Stimulated activated CD8-positive, alpha-beta memory T cell treated with anti-CD3 and anti-CD28 coated beads, Interleukin-4, amount 100 ng/mL, for 48 hours (primary cell): ENCODE data around the gene ATP8A2.
"Not testable (repeated sequence)": the region's sequence is repeated elsewhere in the genome, so short reads cannot be mapped to it uniquely, and the experiment has no call there.

Experiments
- DNase-seq: peaks from one replicate; pipeline ENCODE4 v3.0.0-alpha.2; 2020

Gene ATP8A2

DNA sequence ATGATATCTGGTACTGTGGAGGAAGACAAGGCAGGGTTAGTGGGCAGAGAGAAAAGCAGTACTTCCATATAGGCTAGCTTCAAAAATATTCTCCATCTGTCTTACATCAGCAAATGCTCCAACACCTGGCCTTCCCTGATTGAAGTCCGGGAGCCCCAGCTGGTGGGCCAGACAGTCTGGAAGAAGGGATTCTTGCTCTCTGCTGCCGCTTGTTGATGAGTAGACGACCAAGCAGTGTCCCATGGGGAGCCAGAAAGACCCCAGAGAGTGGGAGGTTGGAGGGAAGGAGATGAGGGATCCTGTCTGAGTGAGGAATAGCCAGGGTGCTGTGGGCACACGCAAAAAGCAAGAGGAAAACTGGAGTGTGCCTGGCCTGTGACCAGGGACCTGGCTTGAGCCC, 95.1 kb downstream of the ATP8A2 start:
- no peak for DNase-seq

DNA sequence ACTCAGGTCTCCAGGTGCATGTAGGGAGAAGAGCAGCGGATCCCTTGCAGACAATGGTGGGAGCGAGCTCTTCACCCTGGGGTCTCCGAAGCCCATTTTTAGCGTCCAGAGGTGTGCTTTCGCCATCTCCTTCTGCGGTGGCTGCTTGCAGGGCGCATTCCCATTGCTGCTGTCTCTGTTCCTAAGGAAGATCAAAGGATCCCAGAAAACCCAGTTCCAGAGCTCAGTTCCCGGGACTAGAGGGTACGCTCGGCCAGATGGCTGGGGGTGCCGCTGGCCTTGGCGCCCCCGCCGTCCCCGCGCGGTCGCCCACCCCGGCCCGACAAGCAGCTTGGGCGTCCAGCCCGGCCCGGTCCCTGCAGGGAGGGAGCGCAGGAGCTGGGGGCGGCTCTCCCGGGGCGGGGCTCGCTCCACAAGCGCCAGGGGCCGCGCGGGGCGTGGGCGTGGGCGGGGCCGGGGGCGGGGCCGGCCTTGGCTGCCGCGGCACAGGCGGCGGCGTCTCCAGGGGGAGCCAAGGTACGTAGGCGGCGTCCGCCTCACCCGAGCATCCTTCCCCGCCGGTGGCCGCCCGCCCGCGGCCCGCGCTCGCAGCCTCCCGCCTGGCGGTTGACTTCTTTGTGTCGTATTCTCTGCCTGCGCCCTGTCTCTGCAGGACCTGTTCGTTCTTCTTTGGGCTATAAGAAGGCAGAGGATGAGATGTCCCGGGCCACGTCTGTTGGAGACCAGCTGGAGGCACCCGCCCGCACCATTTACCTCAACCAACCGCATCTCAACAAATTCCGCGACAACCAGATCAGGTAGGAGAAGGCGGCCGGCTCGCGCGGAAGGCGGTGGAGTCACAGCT, 96.8 kb downstream of the ATP8A2 start:
- peak; percentile 33 for DNase-seq

DNA sequence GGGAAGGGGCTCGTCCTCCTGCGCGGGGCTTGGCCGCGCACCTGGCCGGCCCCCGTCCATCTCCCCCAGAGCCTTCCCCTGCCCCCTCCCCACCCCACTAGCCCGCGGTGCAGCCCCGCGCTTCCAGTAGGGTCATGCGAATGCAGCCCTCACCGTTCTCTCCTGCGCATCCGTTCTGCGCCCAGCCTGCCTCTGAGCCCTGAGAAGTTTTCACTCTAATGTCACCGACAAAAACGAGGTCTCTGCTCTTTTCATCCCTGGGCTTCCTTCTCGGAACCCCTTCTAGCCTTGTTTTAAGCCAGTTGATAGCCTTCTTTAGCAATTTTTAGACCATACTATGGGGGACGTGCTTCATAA, 97.4 kb downstream of the ATP8A2 start:
- DNase-seq, result no peak

DNA sequence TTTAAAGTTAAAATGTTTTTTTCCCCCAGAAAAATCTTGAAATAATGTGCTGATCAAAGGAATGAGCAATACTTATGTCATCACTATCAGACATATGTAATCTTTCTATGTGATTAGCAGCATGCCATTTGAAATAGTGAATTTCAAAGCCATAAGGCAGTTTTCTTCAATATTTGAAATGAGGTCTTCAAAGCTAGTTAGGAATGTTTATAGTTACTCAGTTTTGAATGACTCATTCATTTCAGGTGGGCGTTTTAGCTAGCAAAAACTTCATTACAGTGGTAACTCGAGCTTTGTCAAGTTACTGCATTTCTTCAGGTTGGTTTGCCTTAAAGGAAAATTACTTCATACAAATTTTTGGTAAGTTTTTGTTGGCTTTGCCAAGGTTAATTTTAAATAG, 102.1 kb downstream of the ATP8A2 start:
- DNase-seq, result no peak

DNA sequence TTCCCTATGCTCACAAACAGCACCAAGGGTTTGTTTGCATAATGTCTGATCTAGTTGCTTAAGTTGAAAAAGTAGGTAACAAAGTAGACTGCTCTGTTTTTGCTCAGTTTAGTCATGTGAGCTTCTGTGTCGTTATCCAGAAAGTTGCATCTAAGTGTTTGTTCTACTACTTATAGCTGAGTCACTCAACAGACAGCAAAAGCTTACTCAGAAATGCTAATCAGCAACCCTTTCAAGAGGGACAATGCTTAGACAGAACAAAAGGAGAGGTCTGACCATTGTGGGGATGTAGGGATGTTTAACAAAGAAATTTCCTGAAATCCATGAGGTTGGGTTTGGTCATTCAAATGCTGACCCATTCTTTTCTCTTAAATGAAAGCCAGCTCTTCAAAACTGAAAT, 106.4 kb downstream of the ATP8A2 start:
- no peak for DNase-seq

DNA sequence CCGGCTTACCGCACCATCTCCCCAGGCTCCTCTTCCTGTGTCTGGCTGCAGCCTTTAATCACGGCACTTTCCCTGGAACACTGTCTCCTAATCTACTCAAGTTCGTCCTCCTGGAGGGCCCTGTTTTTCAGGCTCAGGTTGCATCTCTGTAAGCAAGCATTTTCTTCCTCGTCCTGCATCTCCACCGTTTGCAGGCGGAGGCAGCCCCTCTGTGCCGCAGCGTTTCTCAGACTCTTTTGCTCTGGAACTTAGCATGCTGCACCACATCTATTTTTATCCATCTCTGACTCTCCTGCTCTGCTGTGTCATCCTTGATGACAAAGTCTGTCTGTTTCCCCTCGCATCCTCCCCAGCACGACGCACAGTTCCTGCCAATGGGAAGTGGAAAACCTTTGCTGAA, 117.5 kb downstream of the ATP8A2 start:
- DNase-seq, result no peak

DNA sequence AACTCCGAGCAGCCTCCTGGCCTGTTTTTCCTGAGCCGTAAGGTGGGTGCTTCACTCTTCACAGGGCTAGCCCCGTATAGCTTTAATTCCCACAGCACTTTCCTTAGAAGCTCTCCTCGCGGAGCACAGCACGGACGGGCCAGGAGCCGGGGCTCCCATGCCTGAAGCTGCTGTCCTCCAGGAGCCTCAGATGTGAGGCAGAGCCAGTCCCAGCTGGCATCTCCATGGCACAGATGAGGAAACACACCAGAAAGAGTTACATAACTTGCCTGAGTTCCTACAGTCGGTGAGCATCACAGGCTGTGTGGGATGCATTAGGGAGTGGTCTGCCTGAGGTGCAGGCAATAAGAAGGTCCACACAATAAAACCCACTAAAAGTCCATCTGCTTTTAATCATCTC, 118.5 kb downstream of the ATP8A2 start:
- DNase-seq, result no peak

DNA sequence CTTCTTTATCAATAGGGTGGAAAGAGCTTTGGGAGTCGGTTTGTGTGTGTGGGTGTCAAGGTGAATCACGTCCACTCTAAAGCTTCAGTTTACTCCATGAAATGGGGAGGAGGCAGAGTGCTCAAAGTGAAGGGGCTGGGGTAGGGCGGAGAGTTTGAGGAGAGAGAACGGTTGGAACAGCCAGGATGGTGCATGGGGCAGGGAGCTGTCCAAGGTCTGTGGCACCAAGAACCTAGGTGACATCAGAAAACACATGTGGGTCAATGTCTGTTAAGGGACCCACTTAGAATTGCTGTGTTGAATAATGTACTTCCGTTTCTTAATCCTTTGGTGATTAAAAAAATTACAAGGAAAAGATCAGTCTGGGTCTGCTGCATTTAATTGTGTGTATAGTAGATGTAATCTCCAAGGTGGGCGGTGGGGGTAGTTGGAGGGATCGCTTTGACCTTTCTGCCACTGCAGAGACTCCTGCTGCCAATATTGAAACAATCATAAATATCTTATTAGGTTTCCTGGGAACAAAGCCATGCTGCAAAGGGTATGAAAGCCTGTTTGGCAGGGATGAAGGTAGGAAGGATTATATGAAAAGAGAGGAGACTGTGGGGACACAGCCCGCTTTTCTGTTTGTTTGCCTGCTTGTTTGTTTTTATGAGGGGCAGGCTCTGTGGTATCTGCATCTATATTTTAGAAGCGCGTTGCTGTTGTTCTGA, 122.3 kb downstream of the ATP8A2 start:
- DNase-seq, result no peak

DNA sequence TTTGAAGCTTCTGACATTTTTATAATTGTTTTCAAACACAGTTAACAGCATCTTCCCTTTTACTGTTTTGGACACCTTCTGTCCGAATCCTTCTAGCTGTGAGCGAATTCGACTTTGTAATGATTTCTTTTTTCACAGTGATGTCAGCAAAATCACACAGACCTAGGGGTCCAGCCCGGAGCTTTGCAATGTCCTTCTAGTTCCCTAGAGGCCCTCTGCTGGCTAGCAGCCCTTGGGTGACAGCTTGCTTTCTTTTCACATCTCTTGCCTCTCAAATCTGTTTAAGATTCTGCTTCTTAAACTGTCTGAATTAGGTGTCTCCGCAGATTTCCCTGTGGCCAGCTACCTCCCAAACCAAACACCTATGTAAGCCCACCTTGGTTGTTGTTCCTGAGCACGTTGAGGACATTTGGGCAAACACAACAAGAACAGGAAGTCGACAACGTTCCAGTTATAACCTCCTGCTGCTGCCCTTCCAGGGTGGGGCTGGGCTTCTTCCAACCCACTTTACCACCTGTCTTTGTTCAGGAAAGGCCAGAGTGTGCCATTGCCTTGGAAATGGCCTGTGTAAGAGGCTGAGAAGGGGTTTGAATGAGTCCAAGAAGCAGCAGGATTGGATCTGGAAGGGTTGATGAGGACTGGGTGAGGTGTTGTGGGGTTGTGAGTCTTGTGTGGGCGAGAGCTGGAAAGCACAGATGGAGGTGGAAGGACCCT, 123.1 kb downstream of the ATP8A2 start:
- no peak for DNase-seq

DNA sequence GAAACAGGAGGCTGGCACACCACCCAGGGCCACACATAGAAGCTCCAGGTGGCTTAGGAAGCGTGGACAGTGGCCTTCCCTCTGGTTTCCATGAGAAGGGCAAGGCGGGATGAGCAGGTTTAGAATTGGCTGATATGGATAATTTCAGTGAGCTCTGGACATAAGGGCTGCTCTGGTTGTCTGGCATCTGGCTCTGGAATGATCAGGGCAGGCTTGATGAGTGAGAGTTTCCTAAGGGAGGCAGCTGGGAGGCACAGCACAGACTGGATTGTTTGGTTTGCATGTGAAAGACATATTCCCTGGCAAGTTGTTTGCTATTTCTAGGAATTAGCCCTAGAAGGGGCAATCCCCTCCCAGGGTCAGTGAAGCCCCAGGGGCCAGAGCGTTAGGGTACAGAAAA, 129.5 kb downstream of the ATP8A2 start:
- no peak for DNase-seq

DNA sequence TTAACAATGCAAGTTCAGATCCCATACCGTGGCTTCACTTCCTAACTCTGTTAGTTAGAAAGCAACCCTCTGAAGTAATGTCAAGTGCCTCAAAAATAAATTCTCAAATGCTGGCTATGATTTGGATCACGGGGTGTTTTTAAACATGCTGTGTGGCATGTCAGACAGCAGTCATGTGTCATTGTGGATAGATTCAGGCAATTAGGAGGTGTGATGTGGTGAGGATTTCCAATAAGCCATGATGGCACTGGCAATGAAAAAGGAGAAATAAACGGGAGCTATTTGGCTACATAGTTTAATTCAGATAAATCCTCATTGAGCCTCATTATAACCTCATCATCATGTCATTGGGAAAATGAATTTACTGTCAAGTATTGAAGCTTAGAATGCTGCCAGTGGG, 130.3 kb downstream of the ATP8A2 start:
- DNase-seq, result no peak

DNA sequence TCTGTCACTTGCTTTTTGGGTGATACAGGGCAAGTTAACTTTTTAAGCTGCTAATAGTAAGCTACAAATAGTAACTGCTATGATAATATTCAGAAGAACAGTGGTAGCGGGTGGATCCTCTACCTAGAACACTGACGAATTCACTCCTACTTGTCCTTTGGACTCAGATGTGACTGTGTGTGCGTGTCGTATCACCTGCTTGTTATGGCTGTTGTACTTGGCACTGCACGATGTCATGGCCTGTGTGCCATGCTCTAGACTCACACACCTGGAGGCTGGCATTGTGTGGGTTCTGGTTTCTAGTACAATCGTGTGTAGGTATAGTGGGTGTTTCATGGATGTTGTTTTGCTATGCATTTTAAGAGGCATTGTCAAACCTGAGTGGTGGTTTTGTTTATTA, 130.8 kb downstream of the ATP8A2 start:
- no peak for DNase-seq

DNA sequence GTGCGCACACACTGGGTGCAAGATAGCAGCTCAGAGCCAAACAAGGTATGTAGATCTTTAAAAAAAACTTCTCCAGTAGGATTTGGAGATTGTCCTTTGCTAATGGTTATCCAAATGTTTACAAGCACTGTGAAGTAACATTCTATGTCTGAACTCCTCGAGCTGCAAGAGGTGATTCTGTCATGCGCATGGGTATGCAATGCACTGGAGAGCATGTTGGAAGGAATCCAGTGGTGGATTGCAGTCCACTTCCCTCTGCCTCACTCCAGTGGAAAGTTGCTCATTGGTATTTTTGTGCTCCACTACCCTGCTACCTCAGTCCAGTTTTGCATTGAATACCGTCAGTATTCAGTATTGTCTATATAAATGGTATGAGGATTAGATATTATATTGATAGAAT, 132.1 kb downstream of the ATP8A2 start:
- DNase-seq, result no peak

DNA sequence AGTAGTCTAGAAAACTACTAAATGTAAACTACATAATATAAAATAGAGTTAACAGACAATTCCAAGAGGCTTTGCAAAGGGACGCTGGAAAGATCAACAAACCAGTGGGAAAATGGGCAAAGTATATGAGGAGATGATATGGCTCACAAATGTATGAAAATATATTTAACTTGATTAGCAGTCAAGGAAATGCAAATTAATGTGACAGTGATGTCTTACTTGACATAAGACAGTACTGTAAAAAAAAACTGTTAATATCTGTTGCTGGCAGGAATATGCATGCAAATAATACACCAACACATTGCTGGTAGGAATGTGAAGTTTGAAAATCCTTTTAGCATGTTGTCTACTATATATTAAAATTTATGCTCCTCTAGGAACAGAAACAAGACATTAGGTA, 136.1 kb downstream of the ATP8A2 start:
- DNase-seq, result no peak

DNA sequence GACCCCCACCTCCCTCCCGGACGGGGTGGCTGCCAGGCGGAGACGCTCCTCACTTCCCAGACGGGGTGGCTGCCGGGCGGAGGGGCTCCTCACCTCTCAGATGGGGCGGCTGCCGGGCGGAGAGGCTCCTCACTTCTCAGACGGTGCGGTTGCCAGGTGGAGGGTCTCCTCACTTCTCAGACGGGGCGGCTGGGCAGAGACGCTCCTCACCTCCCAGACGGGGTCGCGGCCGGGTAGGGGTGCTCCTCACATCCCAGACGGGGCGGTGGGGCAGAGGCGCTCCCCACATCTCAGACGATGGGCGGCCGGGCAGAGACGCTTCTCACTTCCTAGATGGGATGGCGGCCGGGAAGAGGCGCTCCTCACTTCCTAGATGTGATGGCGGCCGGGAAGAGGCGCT, 141.3 kb downstream of the ATP8A2 start:
- not testable (repeated sequence) for DNase-seq

DNA sequence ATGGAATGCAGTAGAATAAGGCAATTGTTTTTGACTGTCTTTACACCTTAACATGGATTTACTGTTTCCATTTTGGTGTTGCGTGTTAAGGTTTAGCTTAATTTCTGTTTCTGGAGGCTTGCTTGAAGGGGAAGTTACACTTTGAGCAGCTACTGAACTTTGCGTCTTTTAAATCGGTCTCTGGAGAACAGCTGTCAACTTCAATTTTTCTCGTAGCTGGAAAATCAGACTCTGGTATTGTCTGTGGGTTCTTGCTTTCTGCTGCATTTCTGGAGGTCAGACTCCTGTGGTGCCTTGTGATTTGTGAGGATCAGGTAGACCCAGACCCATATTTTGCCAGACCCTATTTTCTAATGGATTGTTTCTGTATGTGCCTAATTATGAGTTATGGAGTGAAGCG, 146.7 kb downstream of the ATP8A2 start:
- DNase-seq, result no peak

DNA sequence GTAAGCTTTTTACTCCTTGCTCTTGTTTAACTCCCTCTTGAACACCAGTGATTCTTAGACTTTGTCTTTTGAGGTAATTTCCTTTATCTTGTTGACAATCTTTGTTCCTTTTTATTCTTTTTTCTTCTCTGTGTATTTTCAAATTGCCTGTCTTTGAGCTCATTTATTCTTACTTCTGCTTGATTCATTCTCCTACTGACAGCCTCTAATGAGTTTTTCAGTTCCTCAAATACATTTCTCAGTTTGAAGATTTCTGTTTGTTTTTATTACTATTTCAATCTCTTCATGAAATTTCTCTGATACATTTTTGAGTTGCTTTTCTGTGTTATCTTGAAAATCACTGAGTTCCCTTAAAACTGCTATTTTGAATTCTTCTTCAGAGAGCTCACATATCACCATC, 154.1 kb downstream of the ATP8A2 start:
- DNase-seq, result no peak

DNA sequence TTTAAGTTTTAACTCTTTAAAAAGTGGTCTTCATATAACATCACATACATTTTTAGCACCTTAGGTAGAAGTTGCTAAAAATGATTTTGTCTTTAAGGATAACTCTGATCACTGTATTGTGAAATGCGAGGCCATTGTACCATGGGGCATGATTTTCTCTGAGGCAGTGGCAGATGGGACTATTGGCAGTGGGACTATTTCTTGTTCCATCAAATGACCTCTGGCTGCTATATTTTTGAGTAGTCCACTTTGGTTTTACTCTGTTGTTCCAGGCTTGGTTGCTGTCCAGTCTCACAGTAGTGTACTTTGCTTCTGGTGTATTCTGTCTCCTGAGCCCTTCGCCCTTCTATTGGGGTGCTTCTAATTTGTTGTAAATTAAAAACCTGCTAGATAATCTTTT, 156.5 kb downstream of the ATP8A2 start:
- no peak for DNase-seq

DNA sequence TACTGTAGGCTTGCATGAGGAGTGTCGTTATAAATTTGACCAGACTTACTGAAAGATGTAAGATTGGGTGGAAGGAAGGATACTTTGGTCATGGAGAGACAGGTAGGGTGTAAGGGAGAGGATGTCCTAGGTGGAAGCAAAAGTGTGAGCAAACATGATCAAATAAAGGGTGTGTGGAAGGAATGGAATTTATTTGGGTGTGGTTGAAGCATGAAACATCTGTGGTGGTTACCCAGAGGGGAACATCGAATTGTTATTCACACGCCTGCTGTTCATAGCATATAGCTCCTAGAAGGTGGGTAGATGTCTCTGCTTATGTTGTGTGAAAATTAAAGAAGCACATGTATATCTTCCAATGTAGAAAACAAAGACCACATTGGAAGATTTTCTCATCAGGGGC, 157.7 kb downstream of the ATP8A2 start:
- DNase-seq, result no peak

DNA sequence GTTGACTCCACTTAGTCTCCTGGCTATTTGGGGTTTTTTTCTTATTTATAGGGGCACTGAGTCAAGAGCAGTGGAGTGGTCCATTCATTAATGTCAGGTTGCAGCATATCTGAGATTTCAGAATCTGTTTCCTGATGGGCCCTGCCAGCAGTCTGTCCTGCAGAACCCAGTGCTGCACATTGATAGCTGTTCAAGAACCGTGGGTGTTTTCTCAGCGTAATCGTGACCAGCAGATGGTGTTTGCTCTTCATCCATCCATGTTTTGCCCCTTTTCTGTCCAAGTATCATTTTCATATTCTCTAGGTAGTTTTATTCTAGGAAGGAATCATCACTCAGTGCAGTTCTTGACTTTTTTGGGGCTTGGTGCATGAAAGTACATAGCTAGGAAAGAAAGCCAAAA, 166.5 kb downstream of the ATP8A2 start:
- no peak for DNase-seq

DNA sequence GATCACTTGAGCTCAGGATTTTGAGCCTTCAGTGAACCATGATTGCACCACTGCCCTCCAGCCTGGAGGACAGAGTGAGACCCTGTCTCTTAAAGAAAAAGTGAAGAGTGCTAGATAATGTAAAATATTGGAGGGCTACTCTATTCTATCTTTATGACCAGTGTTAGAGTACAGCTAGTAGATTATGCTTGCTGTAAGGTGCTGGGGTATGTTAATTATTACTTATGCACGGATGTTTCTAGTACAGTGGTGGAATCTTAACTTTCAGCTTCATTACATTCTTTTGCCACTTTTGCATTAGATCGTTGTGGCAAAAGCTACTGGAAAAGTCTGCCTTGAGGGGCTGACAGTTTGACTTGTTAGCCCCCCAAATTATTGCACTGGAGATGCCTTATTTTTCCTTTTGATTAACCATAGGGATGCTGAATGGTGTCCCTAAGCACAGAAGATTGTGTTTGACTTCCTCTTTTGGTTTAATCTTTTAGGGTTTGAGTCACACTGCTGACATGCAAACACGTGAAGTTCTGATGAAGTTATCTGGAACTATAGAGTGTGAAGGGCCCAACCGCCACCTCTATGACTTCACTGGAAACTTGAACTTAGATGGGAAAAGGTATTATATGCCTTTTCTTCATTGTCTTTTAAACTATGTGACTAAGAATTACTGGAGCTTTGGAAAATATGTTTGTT, 169.8 kb downstream of the ATP8A2 start:
- no peak for DNase-seq

DNA sequence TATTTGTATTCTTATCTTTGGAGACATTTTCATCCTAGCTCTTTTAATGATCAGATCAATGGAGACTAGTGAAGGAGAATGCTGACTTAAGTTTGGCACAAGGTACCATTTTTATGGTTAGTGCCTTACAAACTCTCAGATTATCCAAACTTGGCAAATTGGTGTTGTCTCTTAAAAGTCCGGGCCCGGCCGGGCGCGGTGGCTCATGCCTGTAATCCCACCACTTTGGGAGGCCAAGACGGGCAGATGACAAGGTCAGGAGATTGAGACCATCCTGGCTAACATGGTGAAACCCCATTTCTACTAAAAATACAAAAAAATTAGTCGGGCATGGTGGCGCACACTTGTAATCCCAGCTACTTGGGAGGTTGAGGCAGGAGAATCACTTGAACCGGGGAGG, 177.2 kb downstream of the ATP8A2 start:
- not testable (repeated sequence) for DNase-seq

DNA sequence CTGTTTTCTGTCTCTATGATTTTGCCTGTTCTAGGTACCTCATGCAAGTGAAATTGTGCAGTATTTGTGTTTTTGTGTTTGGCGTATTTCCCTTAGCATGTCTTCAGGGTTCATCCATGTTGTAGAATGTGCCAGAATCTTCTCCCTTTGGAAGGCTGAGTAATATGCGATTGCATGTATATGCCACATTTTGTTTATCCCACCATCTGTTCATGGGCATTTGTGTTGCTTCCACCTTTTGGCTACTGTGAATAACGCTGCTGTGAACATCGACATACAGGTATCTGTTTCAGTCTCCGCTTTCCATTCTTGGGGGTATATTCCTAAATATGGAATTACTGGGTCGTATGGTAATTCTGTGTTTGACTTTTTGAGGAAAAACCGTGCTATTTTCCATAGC, 190.0 kb downstream of the ATP8A2 start:
- DNase-seq, result no peak

DNA sequence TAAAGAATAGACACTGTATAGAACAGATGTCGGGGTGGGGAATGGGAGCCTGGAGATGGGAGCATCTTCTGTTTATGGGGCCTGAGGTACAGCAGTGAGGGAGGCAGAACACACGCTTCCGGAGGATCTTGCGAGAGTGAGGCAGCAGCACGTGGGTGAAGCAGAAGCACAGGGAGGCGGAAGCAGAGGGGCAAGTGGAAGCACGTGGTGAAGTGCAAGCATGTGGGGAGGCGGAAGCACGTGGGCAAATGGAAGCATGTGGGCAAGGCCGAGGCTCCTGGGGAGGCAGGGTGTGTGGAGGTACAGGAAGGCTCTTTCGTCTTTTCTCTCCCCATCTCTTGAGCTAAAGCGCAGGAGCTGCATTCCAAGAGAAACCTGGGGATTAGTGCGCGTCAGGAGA, 198.4 kb downstream of the ATP8A2 start:
- no peak for DNase-seq
